NCI-H82 (cell line): ENCODE results near the gene CDCP1.
"Not testable (repeated sequence)": the region's sequence is repeated elsewhere in the genome, so short reads cannot be mapped to it uniquely, and the experiment has no call there.

ENCODE experiments used
- DNase-seq: peaks from one replicate; lab custom pipeline; 2025; lab: John Stamatoyannopoulos, UW

The CDCP1 gene

DNA sequence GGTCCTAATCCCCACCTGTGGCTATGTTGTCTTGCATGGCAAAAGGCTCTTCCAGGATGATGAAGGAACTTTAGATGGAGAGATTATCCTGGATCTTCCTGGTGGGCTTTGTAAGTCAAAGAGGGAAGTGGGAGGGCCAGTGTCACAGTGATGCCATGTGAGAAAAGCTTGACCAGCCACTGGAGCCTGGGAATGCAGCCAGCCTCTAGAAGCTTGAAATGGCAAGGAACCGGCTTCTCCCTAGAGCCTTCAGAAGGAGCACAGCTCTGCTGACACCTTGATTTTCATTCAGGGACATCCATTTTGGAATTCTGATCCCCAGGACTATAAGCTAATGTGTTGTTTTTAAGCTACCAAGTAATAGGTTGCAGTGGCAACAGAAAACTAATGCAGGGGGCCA lies 61.8 kb downstream of the CDCP1 start:
- DNase-seq = no peak

DNA sequence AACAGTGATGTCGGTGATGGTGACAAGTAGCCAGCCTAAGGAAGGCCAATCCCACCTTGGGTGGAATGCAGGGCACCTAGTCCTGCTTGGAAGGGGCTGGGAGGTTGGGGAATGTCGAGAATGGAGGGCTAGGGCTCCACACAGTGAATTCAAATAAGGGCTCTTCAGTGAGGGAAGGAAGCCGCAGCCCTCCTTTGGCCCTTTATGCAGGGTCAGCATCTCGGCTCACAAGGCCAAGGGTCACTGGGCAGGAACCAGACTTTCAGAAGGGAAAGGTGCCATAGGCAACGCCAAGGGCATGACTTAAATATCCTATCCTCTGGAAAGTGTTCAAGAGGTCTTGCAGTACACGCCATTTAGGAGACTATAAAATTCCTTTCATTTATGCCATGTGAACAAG lies 63.2 kb downstream of the CDCP1 start:
- DNase-seq = no peak

DNA sequence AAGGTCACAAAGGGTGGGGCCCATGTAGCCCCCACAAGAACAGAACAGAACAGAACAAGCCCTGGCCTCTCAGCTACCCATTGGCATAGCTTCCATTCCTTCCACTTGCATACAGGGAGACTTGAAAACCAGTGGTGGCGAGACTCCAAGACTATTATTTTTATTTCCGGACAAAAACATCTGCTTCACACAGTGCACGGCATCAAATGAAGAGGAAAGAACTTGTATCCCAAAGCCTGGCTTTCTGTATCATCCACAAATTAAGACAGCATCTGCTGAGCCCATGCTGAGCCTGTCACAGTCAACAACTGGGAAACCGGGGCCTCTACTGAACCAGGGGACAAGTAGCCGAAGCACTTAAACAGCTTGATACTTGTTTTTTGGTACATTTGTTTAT lies 64.0 kb downstream of the CDCP1 start:
- DNase-seq = no peak

DNA sequence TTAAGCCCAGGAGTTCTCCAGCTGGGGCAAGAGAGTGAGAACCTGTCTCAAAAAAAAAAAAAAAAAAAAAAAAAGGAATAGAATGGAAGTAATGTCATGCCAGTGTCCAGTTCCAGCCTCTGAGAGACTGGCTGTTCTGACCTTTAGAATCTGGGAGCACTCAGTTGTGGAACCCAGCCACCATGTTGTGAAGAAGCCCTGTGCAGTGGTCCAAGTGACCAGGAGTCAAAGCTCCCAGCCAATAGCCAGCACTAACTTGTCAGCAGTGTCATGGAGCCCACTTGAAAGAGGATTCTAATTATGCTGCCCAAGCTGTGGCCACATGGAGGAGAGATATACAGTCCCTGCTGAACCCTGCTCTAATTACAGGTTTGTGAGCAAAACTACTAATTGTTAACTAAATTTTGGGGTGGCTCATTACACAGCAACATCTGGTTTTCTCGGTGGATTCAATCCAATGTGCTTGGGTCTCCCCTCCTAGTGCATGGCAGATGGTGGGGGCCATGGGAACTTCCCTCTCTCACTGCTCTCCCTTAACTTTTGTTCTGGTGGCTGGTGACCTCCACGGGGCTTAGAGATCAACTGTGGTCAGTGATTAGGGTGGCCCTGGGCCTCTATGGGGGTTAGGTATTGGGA lies 64.6 kb downstream of the CDCP1 start:
- DNase-seq = no peak

DNA sequence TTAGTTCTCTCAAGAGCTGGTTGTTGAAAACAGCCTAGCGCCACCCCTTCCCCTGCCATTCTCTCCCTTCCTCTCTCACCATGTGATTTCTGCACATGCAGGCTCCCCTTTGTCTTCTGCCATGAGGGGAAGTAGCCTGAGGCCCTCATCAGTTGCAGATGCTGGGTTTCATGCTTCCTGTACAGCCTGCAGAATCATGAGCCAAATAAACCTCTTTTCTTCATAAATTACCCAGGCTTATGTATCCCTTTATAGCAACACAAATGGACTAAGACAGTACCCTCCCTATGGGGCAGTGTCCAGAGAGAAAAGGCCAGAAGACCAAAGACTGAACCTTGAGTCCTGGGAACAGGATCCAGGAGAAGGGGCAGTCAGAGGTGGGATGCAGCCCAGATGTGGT lies 65.4 kb downstream of the CDCP1 start:
- DNase-seq = no peak

DNA sequence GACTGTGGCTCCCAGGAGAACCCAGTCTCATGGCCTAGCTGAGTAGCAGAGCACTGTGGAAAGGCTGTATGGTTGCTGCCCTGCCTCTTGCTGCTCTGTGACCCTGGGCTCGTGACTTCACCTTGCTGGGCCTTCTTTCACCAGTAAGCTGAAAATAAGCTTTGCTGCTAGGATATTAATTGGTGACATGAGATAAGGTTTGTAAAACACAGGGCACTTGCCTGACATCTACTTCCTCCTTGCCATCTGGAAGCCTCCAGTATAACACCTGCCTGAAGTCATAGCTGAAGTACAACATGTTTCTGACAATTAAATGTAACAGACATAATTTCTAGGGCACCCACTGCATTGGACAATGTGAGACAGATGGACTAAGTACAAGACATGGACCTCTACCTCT lies 66.5 kb downstream of the CDCP1 start:
- peak; percentile 21 for DNase-seq

DNA sequence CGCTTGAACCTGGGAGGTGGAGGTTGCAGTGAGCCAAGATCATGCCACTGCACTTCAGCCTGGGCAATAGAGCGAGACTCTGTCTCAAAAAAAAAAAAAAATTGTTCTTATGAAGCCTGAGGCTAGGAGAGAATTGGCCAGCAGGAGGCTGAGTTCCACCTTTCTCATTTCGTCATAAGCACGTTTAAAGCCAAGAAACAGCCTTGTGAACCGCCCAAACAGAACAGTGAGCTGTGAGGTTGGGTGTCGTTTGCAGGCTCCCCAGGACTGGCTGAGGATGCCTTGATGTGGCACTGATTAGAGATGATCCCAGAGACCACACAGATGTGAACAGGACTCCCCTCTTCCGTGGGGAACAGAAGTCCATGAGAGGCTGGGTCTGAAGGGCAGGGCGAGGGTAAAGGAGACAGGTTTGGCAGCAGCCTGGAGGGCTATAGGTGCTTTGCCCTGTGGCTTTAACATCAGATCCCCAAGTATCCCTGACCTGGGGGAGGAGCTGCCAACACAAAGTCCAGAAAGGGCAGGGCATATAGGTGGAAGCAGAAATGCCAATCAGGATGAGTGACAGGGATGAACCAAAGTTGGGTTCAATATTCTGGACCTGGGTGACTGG lies 67.2 kb downstream of the CDCP1 start:
- DNase-seq = peak; percentile 0

DNA sequence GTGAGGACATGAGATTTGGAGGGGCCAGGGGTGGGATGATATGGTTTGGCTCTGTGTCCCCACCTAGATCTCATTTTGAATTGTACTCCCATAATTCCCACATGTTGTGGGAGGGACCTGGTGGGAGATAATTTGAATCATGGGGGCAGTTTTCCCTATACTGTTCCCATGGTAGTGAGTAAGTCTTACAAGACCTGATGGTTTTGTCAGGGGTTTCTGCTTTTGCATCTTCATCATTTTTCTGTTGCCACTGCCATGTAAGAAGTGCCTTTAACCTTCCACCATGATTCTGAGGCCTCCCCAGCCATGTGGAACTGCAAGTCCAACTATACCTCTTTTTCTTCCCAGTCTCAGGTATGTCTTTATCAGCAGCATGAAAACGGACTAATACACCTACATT lies 67.9 kb downstream of the CDCP1 start:
- not testable (repeated sequence) for DNase-seq

DNA sequence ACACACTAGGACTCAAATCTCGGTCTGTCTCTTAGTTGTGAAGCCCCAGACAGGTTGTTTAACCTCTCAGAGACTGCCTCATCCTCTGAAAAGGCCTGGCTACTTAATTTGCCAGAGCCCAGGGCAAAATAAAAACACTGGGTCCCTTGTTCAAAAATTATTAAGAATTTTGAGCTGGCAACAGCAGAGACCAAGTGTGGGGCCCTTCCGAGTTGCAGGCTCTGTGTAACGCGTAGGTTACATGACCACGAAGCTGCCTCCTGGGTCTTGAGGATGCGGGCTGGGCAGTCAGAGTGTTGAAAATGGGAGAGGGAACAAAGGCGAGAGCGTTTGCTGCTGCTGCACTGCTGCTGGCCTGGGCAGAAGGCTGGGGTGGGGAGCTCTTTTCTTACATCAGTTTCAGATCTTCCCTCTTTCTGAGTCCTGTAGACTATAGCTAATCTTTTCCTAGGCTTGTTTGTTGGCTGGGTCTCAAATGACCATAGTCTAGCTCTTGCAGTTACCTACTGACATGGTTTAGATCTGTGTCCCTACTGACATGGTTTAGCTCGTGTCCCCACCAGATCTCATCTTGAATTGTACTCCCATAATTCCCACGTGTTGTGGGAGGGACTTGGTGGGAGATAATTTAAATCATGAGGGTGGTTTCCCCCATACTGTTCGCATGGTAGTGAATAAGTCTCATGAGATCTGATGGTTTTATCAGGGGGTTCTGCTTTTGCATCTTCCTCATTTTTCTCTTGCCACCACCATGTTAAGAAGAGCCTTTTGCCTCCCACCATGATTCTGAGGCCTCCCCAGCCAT lies 70.2 kb downstream of the CDCP1 start:
- no peak for DNase-seq

DNA sequence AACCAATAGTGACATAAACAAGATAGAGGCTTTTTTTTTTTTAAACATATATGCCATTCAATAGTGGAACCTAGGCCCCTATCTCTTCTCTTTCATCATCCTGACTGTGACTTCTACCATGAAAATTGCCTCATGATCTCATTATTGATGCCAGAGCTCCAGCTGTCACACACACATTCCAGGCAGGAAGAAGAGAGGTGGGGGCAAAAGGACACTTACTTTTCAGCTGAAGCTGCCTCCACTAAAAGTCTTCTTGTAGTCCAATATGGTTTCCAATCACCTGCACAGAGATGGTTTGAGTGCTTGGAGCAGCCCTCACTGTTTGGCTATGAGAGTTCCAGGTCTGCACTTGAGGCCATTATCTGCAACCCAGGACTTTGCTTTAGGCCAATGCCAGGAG lies 75.1 kb downstream of the CDCP1 start:
- no peak for DNase-seq

DNA sequence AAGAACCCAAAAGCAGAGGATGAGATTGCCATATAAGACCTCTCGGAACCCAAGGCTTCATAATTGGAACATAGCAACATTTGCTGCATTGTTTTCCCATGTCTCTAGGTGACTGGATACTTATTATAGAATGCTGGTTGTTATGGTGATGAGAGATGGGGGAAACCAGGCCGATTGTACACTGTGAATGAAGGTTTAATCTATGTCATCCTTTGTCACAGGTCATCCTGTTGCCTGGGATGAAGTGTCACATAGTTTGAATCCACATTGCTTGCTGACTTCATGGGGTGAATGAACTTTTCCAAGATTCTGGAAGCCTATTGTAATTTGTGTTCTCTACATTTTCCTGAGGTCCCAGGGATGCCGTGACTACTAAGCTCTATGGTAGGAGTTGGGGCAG lies 78.2 kb downstream of the CDCP1 start:
- no peak for DNase-seq

DNA sequence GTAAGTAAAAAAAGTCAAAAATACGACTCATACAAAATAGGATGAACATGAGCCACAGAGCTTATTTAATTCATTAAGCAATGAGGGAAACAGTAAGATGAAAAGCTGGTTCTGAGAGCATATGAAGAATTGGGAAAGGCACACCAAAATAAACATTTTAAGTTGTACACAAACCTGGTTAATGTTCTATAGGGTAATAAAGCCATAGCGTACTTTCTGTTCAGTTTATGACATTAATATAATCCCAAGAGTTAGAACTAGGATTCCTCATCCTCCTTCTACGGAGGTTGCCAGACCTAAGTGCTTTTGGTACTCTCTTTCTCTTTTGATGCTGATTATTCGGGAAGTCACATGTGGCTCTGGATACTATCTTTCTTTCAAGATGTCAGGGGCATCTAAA lies 78.7 kb downstream of the CDCP1 start:
- no peak for DNase-seq

DNA sequence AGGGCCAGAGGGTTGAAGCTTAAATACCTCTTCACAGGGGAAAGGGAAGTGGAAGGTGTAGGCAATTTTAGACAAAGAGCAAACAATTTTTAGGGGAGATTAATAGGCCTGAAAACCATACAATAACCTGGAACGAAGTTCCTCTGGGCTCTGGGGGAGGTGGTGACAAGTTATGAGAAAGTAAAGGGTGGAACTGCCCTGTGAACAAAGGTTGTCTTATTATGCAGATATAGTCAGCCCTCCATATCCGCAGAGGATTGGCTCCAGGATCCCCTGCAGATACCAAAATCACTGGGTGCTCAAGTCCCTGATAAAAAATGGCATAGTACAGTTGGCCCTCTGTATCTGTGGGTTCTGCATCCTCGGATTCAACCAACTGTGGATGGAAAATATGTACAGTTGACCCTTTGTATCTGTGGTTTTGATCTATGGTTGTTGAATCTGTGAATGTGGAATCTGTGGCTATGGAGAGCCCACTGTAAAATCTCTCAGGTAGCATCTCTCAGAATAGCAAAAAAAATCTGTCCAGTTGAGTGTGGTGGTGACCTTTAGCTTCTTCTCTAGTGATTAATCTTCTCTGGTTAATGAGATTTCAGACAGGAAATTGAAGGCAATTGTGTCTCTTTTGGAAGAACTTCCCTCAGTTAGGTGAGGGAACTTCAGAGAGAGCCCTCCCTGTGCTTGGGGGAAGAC lies 79.9 kb downstream of the CDCP1 start:
- DNase-seq = no peak

DNA sequence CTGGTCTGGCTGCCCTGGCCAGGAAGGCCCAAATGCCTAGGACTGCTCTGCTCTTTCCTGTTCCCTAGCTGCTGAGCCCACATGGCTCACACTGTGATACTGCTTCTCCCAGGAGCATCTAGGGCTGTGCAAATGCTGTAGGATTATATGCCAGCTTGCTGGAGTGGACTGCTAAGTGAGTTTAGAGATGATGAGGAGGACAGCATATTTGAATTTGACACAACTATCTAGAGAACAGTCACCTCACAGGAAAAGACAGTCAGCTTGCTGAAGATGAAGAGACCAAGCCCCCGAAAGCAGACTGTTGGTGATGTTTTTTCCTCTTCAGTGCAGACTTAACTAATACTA lies 80.8 kb downstream of the CDCP1 start:
- no peak for DNase-seq

DNA sequence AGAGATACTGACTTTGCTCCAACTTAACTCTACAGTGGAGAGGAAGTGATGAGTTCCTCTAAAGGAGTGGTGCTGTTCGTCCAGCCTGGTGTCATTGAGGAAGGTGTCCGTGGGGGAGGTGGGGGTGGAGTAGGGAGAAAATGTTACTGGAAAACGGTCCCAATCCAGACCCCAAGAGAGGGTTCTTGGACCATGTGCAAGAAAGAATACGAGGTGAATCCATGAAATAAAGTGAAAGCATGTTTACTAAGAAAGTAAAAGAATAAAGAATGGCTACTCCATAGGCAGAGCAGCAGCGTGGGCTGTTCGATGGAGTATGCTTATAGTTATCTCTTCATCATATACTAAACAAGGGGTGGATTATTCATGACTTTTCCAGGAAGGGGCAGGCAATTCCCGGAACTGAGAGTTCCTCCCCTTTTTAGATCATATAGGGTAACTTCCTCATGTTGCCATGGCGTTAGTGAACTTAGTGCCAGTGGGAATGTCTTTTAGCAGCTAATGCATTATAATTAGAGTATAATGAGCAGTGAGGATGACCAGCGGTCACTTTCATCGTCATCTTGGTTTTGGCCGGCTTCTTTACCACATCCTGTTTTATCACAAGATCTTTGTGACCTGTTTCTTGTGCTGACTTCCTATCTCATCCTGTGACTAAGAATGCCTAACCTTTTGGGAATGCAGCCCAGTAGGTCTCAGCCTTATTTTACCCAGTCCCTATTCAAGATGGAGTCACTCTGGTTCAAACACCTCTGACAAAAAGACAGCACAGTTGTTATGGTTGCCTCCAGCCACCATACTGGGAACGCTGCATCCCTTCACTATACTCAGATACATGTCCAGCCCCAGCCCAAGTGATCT lies 81.4 kb downstream of the CDCP1 start:
- DNase-seq = no peak

DNA sequence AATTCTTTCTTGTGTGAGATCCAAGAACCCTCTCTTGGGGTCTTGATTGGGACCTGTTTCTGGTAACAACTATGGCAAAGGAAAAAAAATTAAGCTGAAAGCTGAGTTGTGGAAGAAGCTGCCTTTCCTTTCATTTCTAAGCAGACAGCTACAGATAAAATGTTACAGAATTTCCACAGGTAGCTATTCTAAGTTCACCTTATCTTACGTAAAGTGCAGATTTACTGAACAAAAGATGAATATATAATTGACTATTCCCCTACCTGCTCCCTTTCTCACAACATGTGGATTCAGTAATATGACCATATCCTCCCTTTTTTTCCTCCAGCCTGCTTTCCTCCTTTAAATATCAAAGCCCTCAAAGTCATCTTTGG lies 83.5 kb downstream of the CDCP1 start:
- DNase-seq = no peak

DNA sequence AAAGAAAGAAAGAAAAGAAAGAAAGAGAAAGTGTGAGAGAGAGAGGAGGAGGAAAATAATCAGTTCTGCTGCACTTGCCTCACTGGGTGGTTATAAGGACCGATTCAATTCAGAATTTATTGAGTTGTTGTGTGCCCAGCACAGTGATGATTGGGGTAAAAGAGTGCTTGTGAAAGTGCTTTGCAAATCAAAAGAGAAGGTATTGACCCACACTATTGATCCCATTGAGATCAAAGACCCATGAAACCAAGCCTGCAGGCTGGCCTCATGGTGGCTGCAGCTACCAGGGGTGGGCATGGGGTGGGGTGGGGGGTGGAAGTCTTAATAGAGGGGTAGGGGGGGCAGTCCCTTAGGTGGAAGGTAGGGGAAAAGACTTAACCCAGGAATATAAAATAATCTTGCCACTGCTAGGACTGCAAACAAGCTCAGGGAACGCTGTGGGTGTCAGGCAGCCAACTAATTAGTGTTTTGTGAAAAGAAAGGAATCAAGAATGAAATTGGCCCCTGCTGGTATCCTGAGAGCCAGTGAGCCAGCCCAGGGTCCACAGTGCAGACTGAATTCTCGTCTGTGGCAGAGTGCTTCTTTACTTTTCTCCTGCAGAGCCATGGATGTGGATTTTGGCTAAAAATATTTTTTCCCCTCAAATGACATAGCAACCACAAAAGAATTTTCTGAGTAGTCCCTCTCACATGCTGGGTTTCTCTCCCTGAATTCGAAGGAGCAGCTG lies 85.8 kb downstream of the CDCP1 start:
- no peak for DNase-seq

DNA sequence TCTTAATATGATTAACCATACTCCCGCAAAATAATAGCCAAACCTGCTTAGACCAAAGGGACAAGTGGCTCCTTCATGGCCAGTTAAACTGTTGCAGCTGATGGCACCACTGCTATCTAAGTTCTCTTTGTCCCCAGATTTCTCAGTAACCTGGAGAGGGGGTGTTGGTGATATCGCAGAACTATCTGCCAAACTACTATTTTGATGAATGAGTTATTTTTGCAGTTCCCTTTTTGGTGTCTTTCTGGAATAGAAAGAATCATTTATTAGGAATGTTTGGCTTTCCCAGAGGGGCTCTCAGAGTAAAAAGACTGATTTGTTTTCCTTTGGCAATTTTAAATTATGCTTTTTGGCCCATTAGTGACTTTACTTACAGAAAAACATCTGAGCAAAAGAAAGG lies 87.0 kb downstream of the CDCP1 start:
- no peak for DNase-seq

DNA sequence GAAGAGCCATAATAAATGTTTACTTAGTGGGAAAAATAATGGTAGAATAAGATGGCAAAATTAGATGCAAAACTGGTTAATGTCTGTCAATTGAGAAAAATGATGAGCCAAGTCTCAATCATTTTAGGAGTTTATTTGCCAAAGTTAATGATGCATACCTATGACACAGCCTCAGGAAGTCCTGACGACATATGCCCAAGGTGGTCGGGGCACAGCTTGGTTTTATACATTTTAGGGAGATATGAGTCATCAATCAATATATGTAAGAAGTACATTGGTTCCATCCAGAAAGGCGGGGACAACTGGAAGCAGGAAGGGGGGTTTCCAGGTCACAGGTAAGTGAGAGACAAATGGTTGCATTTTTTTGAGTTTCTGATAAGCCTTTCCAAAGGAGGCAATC lies 88.6 kb downstream of the CDCP1 start:
- DNase-seq = no peak

DNA sequence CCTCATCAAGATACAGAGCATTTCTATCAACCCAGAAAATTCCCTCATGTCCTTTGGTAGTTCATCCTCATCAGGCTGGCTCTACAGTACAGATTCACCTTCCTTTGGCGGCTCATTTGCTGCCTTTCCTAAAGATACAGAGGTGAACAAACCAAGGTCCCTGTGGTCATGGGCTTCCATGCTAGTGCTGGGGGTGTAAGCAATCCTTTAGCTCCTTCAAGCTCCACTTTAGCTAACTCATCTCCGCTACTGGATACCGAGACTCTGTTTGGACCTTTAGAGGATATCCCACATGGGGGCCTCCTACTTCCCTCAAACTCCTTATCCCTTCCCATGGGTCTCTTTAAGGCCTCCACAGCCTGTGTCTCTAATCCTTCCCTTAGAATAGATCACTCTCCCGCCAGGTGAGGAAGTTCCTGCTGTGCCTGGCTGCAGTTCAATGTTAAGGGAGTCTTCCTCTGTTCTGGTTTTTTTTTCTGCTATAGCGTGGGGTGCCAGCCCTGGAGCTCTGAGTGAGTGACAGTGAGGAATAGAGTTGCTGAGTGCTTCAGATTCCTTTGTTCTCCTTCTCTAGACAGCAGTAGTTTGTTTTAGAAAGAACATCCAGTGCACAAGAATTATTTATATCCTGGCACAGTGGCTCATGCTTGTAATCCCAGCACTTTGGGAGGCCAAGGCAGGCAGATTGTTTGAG lies 89.4 kb downstream of the CDCP1 start:
- DNase-seq = peak; percentile 7
